K562 (cell line): ENCODE measurements around the gene GNAI2. TPM values are rescaled to one million over a fixed set of nuclear protein-coding genes. Genes with fewer than 3 reads are reported as not detected.

Source experiments
- CTBP1 ChIP-seq: fragments of 450-650 bp; IDR thresholded peaks from 2 replicates; pipeline ENCODE4 v1.6.1; 2016; ENCODE audit warnings: borderline replicate concordance
- CTCFL ChIP-seq: IDR thresholded peaks from 2 replicates; pipeline ENCODE4 v1.6.1; 2011; ENCODE audit warnings: borderline replicate concordance, low read depth, mild to moderate bottlenecking, moderate library complexity, low read length; ENCODE audit not compliant: insufficient read depth, poor library complexity, severe bottlenecking
- FOXJ3 ChIP-seq: sonication (generic); formaldehyde crosslinking; IDR thresholded peaks from 2 replicates; pipeline ENCODE4 v1.4.0; 2020; ENCODE audit warnings: mild to moderate bottlenecking, missing genetic modification reagents
- FOXP4 ChIP-seq: sonication (generic); formaldehyde crosslinking; IDR thresholded peaks from 2 replicates; pipeline ENCODE4 v1.8.0; 2022; ENCODE audit warnings: mild to moderate bottlenecking, missing genetic modification reagents, borderline replicate concordance
- HDAC6 ChIP-seq: IDR thresholded peaks from 2 replicates; pipeline ENCODE4 v1.6.1; 2012; ENCODE audit warnings: low read depth, mild to moderate bottlenecking, control low read depth, inconsistent platforms, low read length, moderate library complexity
- HOMEZ ChIP-seq: fragments of 250-450 bp; sonication (Bioruptor Pico); IDR thresholded peaks from 2 replicates; pipeline ENCODE4 v1.4.0; 2020; ENCODE audit warnings: mild to moderate bottlenecking, moderate library complexity
- MLLT1 ChIP-seq, 2 experiments: fragments of 450-650 bp; IDR thresholded peaks; 2 replicates each; pipeline ENCODE4 v1.6.1; 2016
- MTA1 ChIP-seq: fragments of 450-650 bp; IDR thresholded peaks from 2 replicates; pipeline ENCODE4 v1.6.1; 2017; ENCODE audit warnings: borderline replicate concordance
- PREB ChIP-seq: sonication (generic); formaldehyde crosslinking; IDR thresholded peaks from 2 replicates; pipeline ENCODE4 v1.8.1; 2023; ENCODE audit warnings: mild to moderate bottlenecking, missing genetic modification reagents
- ZNF24 ChIP-seq: fragments of 450-650 bp; IDR thresholded peaks from 2 replicates; pipeline ENCODE4 v1.6.1; 2016
- ZNF609 ChIP-seq: sonication (generic); formaldehyde crosslinking; IDR thresholded peaks from 2 replicates; pipeline ENCODE4 v1.8.1; 2023; ENCODE audit warnings: missing genetic modification reagents, mild to moderate bottlenecking, borderline replicate concordance
- polyA plus RNA-seq, 8 experiments: library from polyadenylated mRNA; depleted of rRNA in 4 of 8; stranded (reverse) in 5 of 8; unstranded in 3 of 8; fragments of >200 nt; fragmentation: Nextera tagmentation in 2 of 8; fragmentation: Illumina TruSeq in 1 of 8; extraction: Ambion mirVana in 2 of 8; extraction: Trizol in 1 of 8; gene quantifications; 2 replicates each; pipeline versions ENCODE4 v1.2.1 to v1.2.3, GENCODE V29; 2011 to 2014; ENCODE audit warnings: inconsistent platforms in 1 of 8, missing spikeins in 1 of 8
- total RNA-seq, 7 experiments: library from RNA; depleted of rRNA in 6 of 7; stranded (reverse); fragments of >200 nt in 6 of 7; fragmentation: Illumina TruSeq in 2 of 7; extraction: Trizol in 2 of 7; gene quantifications; 2 replicates each; pipeline versions ENCODE4 v1.2.1 to v1.2.3, GENCODE V29; 2011 to 2021; ENCODE audit warnings: low replicate concordance in 1 of 7

GNAI2 gene
- total and polyA plus RNA-seq, 9 of the 15 experiments (the other 6 are each of a cell fraction or from before 2014, with no cell fraction given): 1.1 to 72.2 (median 42.7) TPM

GRCh38 chr3:50260027-50260941 lies 24.3 kb downstream of the GNAI2 start (continued):
- no peak for TF ChIP-seq ZNF609
- no peak for TF ChIP-seq HDAC6
- no peak for TF ChIP-seq FOXJ3 (CRISPR knock-in tag)
- no peak for TF ChIP-seq FOXP4 (CRISPR knock-in tag)
- 0 out of 4 replicates have a peak, but pooled peaks of 1 of the 2 experiments have one; percentile 23 for TF ChIP-seq MLLT1 (IDR thresholded peaks at IDR 0.05)
- TF ChIP-seq CTBP1: peak; percentile 54; the same call in 1 of the 2 replicates
- TF ChIP-seq HOMEZ (CRISPR knock-in tag): no peak
- TF ChIP-seq MTA1: no peak
- no peak for TF ChIP-seq PREB (CRISPR knock-in tag)
- peak; percentile 91 for TF ChIP-seq CTCFL
- no peak for TF ChIP-seq ZNF24
